Hepatocyte (in vitro differentiated cells): ENCODE data around the gene TMEM44.

Experiments
- CTCF ChIP-seq: fragments of 200-600 bp; sonication (generic); IDR thresholded peaks from 2 replicates; pipeline ENCODE4 v1.5.1; 2016; ENCODE audit warnings: antibody characterized with exemption, mild to moderate bottlenecking; ENCODE audit not compliant: poor library complexity
- EZH2 ChIP-seq: fragments of 200-600 bp; sonication (generic); IDR thresholded peaks from 2 replicates; pipeline ENCODE4 v1.6.1; 2016; ENCODE audit warnings: antibody characterized with exemption, mild to moderate bottlenecking, borderline replicate concordance
- EZH2phosphoT487 ChIP-seq: fragments of 200-600 bp; sonication (generic); IDR thresholded peaks from one replicate; pipeline ENCODE4 v1.6.1; 2018; ENCODE audit warnings: antibody characterized with exemption, mild to moderate bottlenecking, low read depth, moderate library complexity; ENCODE audit not compliant: unreplicated experiment, severe bottlenecking

- TF ChIP-seq CTCF (no peak), EZH2 (no peak), EZH2phosphoT487 (no peak)
Observed at GRCh38 chr3:194584866-194585265, 48.4 kb downstream of the TMEM44 start.
